Panc1 (cell line): ENCODE measurements around the gene ERG. TPM values are rescaled to one million over a fixed set of nuclear protein-coding genes. Genes with fewer than 3 reads are reported as not detected.

Experiments
- ATAC-seq: fragments of 200-7000 bp; cut with Tn5 transposase; 2 replicates; pipeline ENCODE4 v1.9.1; 2020; ENCODE audit warnings: mild to moderate bottlenecking, moderate library complexity
- BruUV-seq: library from RNA; stranded (reverse); fragments of 400-500 nt; replicated peaks from 2 replicates; lab custom pipeline; 2021; lab: Mats Ljungman, UMichigan
- CTCF ChIA-PET: fragments of 300-600 bp; sonication (Branson Sonifier 250); formaldehyde crosslinking; loops from one replicate; lab custom pipeline; 2022; ENCODE audit warnings: antibody characterized with exemption; lab: Charles Lee
- POLR2A ChIA-PET: fragments of 300-600 bp; sonication (Branson Sonifier 250); formaldehyde crosslinking; loops from one replicate; lab custom pipeline; 2022; ENCODE audit warnings: antibody characterized with exemption; lab: Charles Lee
- DNase-seq: peaks from one replicate; pipeline ENCODE4 v3.0.0-alpha.2; 2010; ENCODE audit warnings: low read depth, low spot score
- H3K27ac ChIP-seq: 2 replicates; pipeline ENCODE4 v1.5.1; 2011; ENCODE audit warnings: mild to moderate bottlenecking, low read length, inconsistent platforms
- H3K27me3 ChIP-seq: fragments of 200-500 bp; sonication (Bioruptor generic); 2 replicates; pipeline ENCODE4 v1.6.0; 2014; ENCODE audit warnings: low read length, inconsistent platforms; ENCODE audit not compliant: control insufficient read depth, insufficient read depth
- H3K36me3 ChIP-seq: fragments of 200-500 bp; sonication (Bioruptor generic); 2 replicates; pipeline ENCODE4 v1.5.1; 2014; ENCODE audit warnings: inconsistent platforms, mild to moderate bottlenecking, low read length, moderate library complexity; ENCODE audit not compliant: control insufficient read depth, insufficient read depth
- H3K4me1 ChIP-seq: 2 replicates; pipeline ENCODE4 v1.5.1; 2011; ENCODE audit warnings: inconsistent platforms, mild to moderate bottlenecking, low read length, moderate library complexity; ENCODE audit not compliant: control insufficient read depth, insufficient read depth
- H3K4me3 ChIP-seq, 2 experiments: 2 replicates each; pipeline ENCODE4 v1.5.1; 2011 to 2012; ENCODE audit warnings: low read depth in 2 of 2, low read length in 2 of 2, mild to moderate bottlenecking in 2 of 2, inconsistent platforms in 1 of 2, moderate library complexity in 1 of 2
- H3K9me3 ChIP-seq: fragments of 200-500 bp; sonication (Bioruptor generic); 2 replicates; pipeline ENCODE4 v1.5.1; 2014; ENCODE audit warnings: low read depth, mild to moderate bottlenecking, inconsistent platforms, low read length, moderate library complexity; ENCODE audit not compliant: control insufficient read depth, insufficient read depth
- POLR2AphosphoS5 ChIP-seq: IDR thresholded peaks from 2 replicates; pipeline ENCODE4 v1.6.1; 2012; ENCODE audit warnings: mild to moderate bottlenecking, low read depth, low read length, moderate library complexity
- SIN3A ChIP-seq: IDR thresholded peaks from 2 replicates; pipeline ENCODE4 v1.6.1; 2012; ENCODE audit warnings: low read depth, mild to moderate bottlenecking, low read length, moderate library complexity, borderline replicate concordance; ENCODE audit not compliant: insufficient read depth
- TCF7L2 ChIP-seq: IDR thresholded peaks from 2 replicates; pipeline ENCODE4 v1.6.1; 2011; ENCODE audit warnings: mild to moderate bottlenecking, low read depth, low read length, inconsistent platforms
- in situ Hi-C: cut with HindIII; loops from 2 replicates; pipeline ENCODE4 v1.10.0; 2016; ENCODE audit warnings: low sequenced_read_pairs, low pct_unique_long_range_greater_than_20kb
- intact Hi-C: fragments of 100-400 bp; cut with micrococcal nuclease; formaldehyde crosslinking; loops from one replicate; pipeline ENCODE4 v1.10.0; 2022; ENCODE audit not compliant: unreplicated experiment
- total RNA-seq: library from RNA; stranded (reverse); gene quantifications from one replicate; pipeline ENCODE4 v1.2.1, GENCODE V29; 2021; ENCODE audit not compliant: unreplicated experiment
- TF ChIP-seq, protein P1 (sequence below), 2 experiments: IDR thresholded peaks; 2 replicates each; pipeline ENCODE4 v1.6.1; 2011 to 2012; ENCODE audit warnings: low read depth in 2 of 2, control low read depth in 1 of 2, low read length in 1 of 2, mild to moderate bottlenecking in 1 of 2, moderate library complexity in 1 of 2; ENCODE audit not compliant: insufficient read depth in 1 of 2
- TF ChIP-seq, protein P2 (sequence below): fragments of 450-650 bp; IDR thresholded peaks from 2 replicates; pipeline ENCODE4 v1.5.1; 2017; ENCODE audit warnings: mild to moderate bottlenecking

ERG gene
- total RNA-seq, 1 experiment from 2014 or later = 0.49 TPM

DNA sequence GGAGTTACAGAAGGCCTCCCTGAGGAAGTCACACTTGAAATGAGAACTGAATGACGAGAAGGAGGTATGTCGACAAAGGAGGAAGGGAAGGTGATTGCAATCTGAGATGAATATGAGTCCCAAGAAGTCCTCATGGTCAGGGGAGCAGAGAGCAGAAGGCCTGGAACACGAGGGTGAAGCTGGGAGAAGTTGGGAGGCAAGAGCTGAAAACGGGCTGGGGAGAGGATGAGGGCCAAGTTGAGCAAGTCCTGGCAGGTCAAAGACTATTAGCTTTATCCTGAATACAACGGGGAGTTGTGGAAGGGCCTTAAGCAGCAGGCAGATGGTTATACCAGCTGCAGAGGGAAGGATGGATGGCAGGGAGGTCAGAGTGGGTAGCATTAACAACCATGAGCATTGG is 152.0 kb downstream of the ERG start:
- Histone ChIP-seq H3K4me1 (no peaks in the 10 kb centered on the region), H3K9me3 (no peaks in the 10 kb centered on the region), H3K36me3 (no peaks in the 10 kb centered on the region), H3K4me3 (no peak overlapping the region), H3K27me3 (no peaks in the 10 kb centered on the region; the same call in 1 of the 2 replicates), H3K27ac (no peak overlapping the region)
- ChIA-PET POLR2A (no interaction called here), CTCF (no interaction called here)
- BruUV-seq = no TSS peak
- TF ChIP-seq, protein P1, sequence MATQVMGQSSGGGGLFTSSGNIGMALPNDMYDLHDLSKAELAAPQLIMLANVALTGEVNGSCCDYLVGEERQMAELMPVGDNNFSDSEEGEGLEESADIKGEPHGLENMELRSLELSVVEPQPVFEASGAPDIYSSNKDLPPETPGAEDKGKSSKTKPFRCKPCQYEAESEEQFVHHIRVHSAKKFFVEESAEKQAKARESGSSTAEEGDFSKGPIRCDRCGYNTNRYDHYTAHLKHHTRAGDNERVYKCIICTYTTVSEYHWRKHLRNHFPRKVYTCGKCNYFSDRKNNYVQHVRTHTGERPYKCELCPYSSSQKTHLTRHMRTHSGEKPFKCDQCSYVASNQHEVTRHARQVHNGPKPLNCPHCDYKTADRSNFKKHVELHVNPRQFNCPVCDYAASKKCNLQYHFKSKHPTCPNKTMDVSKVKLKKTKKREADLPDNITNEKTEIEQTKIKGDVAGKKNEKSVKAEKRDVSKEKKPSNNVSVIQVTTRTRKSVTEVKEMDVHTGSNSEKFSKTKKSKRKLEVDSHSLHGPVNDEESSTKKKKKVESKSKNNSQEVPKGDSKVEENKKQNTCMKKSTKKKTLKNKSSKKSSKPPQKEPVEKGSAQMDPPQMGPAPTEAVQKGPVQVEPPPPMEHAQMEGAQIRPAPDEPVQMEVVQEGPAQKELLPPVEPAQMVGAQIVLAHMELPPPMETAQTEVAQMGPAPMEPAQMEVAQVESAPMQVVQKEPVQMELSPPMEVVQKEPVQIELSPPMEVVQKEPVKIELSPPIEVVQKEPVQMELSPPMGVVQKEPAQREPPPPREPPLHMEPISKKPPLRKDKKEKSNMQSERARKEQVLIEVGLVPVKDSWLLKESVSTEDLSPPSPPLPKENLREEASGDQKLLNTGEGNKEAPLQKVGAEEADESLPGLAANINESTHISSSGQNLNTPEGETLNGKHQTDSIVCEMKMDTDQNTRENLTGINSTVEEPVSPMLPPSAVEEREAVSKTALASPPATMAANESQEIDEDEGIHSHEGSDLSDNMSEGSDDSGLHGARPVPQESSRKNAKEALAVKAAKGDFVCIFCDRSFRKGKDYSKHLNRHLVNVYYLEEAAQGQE (IDR thresholded peaks at IDR 0.05; ENCODE audit: insufficient read depth in 1 of 2, low read depth in 2 of 2, low read length in 1 of 2) = no peak
- no peak for TF ChIP-seq SIN3A
- no peak for TF ChIP-seq POLR2AphosphoS5
- TF ChIP-seq, protein P2, sequence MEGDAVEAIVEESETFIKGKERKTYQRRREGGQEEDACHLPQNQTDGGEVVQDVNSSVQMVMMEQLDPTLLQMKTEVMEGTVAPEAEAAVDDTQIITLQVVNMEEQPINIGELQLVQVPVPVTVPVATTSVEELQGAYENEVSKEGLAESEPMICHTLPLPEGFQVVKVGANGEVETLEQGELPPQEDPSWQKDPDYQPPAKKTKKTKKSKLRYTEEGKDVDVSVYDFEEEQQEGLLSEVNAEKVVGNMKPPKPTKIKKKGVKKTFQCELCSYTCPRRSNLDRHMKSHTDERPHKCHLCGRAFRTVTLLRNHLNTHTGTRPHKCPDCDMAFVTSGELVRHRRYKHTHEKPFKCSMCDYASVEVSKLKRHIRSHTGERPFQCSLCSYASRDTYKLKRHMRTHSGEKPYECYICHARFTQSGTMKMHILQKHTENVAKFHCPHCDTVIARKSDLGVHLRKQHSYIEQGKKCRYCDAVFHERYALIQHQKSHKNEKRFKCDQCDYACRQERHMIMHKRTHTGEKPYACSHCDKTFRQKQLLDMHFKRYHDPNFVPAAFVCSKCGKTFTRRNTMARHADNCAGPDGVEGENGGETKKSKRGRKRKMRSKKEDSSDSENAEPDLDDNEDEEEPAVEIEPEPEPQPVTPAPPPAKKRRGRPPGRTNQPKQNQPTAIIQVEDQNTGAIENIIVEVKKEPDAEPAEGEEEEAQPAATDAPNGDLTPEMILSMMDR = no peak
- TF ChIP-seq TCF7L2 = no peak
- DNase-seq (no peak), ATAC-seq (no peak)
- in situ Hi-C loops (no loop called here), intact Hi-C loops (no loop called here)

DNA sequence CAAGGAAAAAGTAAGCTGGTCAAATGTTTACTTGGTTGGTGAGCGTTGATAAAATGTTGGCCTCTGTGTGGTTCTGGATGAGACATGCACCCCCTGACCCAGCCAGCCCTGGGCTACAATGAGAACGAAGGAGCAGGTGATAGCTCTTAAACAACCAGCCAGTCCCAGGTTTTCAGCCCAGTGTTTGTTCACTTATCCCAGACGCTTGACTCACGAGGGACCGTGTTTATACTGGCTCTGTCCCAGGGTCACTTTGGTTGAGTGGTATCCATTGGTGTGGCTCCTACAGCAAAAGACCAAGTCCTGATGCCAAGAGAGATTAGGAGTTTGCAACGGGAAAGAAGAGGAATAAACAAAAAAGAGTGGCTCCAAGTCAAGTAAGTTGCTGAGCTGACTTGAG is 154.6 kb downstream of the ERG start:
- no peaks in the 10 kb centered on the region for H3K9me3 ChIP-seq
- ATAC-seq = no peak
- no peak for TF ChIP-seq POLR2AphosphoS5
- TF ChIP-seq TCF7L2 = no peak
- TF ChIP-seq SIN3A = no peak
- TF ChIP-seq, protein P2 = no peak
- TF ChIP-seq, protein P1 (IDR thresholded peaks at IDR 0.05; ENCODE audit: insufficient read depth in 1 of 2, low read depth in 2 of 2, low read length in 1 of 2) = no peak
- no peak overlapping the region for H3K4me3 ChIP-seq
- BruUV-seq = no TSS peak
- POLR2A ChIA-PET = no interaction called here
- in situ Hi-C loops = no loop called here
- H3K27me3 ChIP-seq = no peaks in the 10 kb centered on the region; the same call in 1 of the 2 replicates
- no peaks in the 10 kb centered on the region for H3K4me1 ChIP-seq
- no peak for DNase-seq
- no peaks in the 10 kb centered on the region for H3K36me3 ChIP-seq
- intact Hi-C loops = no loop called here
- CTCF ChIA-PET = no interaction called here
- no peak overlapping the region for H3K27ac ChIP-seq
